Heart right ventricle (tissue), 16 donors: ENCODE data around the gene RPGRIP1. TPM values are rescaled to one million over a fixed set of nuclear protein-coding genes. Genes with fewer than 3 reads are reported as not detected.

Experiments used
- ATAC-seq, 8 donors: fragments of 200-7000 bp; cut with Tn5 transposase; one replicate each; pipeline ENCODE4 v1.9.1; 2020; ENCODE audit warnings: mild to moderate bottlenecking in 8 of 8, moderate library complexity in 8 of 8, moderate number of reproducible peaks in 1 of 8
- DNase-seq, 2 donors: peaks; one replicate each; pipeline ENCODE4 v3.0.0-alpha.2; 2020
- H3K27ac ChIP-seq, 10 donors: fragments of 200-600 bp; sonication (generic) in 2 of 10; one replicate each; pipeline versions ENCODE4 v1.5.0 to v1.8.0; 2020 to 2022; ENCODE audit warnings: mild to moderate bottlenecking in 3 of 10
- H3K27me3 ChIP-seq, 7 donors: fragments of 200-600 bp; one replicate each; pipeline ENCODE4 v1.8.0; 2021 to 2022; ENCODE audit warnings: mild to moderate bottlenecking in 2 of 7
- H3K36me3 ChIP-seq, 9 donors: fragments of 200-600 bp; sonication (generic) in 1 of 9; one replicate each; pipeline versions ENCODE4 v1.5.0 to v1.8.0; 2020 to 2022; ENCODE audit warnings: mild to moderate bottlenecking in 2 of 9
- H3K4me1 ChIP-seq, 9 donors: fragments of 200-600 bp; sonication (generic) in 1 of 9; one replicate each; pipeline versions ENCODE4 v1.5.0 to v1.8.0; 2020 to 2022; ENCODE audit warnings: mild to moderate bottlenecking in 4 of 9
- H3K4me3 ChIP-seq, 10 donors: fragments of 200-600 bp; sonication (generic) in 2 of 10; one replicate each; pipeline versions ENCODE4 v1.5.0 to v1.8.0; 2020 to 2022; ENCODE audit warnings: mild to moderate bottlenecking in 7 of 10, moderate library complexity in 2 of 10
- H3K9me3 ChIP-seq, 11 donors: fragments of 200-600 bp in 10 of 11; sonication (generic) in 2 of 11; one replicate each; pipeline versions ENCODE4 v1.5.0 to v1.8.0; 2013 to 2022; ENCODE audit warnings: mild to moderate bottlenecking in 2 of 11, control low read depth in 1 of 11, moderate library complexity in 1 of 11
- CTCF ChIP-seq, 9 donors: fragments of 200-600 bp; sonication (generic) in 2 of 9; IDR thresholded peaks; one replicate each; pipeline versions ENCODE4 v1.5.0 to v1.8.0; 2021 to 2022; ENCODE audit warnings: antibody characterized with exemption in 9 of 9, mild to moderate bottlenecking in 5 of 9, moderate library complexity in 1 of 9
- WGBS, 2 donors: extraction: QIAGEN DNeasy Blood & Tissue Kit; methylation state at CpG; one replicate each; pipeline ENCODE4 v1.1.7; 2013; ENCODE audit warnings: inconsistent platforms in 1 of 2; 5-methylcytosine and 5-hydroxymethylcytosine counted together
- intact Hi-C, 10 donors: fragments of 100-400 bp; cut with DNase I; formaldehyde crosslinking; loops; one replicate each; pipeline versions ENCODE4 v1.11.1 to v1.14.2; 2022
- polyA plus RNA-seq, 2 donors: library from polyadenylated mRNA; stranded (reverse); fragments of 200-250 nt; gene quantifications; one replicate each; pipeline ENCODE4 v1.2.3, GENCODE V29; 2013
- total RNA-seq, 10 donors: library from RNA; stranded (reverse); fragmentation: NEBNext Ultra II Directional in 3 of 10; extraction: Animal tissue kit (Norgen Biotek cat#: 25700) in 3 of 10; gene quantifications; one replicate each; pipeline versions ENCODE4 v1.2.1 to v1.2.4, GENCODE V29; 2021 to 2023
- donor health status: Arrhythmogenic right ventricular cardiomyopathy.
- donor health status: ischemic (EF 13 %, LVEDD 7.1; RV severe dilation, severe dysfunction).
- donor health status: healthy with polysubstance abuse.
- donor health status: DM: no; HTN: yes; CAD: no.
- donor health status: DM: no; HTN: no; CAD: no.
- donor health status: ischemic (EF 25% LVEDD 6.9; RV normal size, moderate dysfunction).
- donor health status: ischemic (EF 25% LVEDD 5.7; RV mildly dilated, moderate dysfunction).
- donor health status: healthy.
- donor health status: DM: yes; HTN: yes; CAD: no.
- donor health status: Ischemic cardiomyopathy.
- donor health status: ischemic (EF 35%, LVEDD 5.7; RV mildly dilated, moderate dysfunction).
- donor health status: nonischemic (EF 11% LVEDD 7.7; RV severe dilation, severe dysfunction).
- donor health status: DM: yes; HTN: yes; CAD: no.
- donor health status: PGD.
- donor health status: ischemic (EF 29% LVEDD 5.4; RV normal size, mild dysfunction).
- donor health status: nonischemic (EF 23%, LVEDD 6.1; RV moderate dilation, normal function).

The RPGRIP1 gene
- total and polyA plus RNA-seq, 12 donors = 0.12 to 0.85 (median 0.34) TPM; not detected in 1

- 58 to 69% methylated on average over 5 of the region's 5 CpGs for whole genome bisulfite sequencing, 2 donors
- intact Hi-C loops = loop anchor here in 1 of 10 donors (10.0 kb wide), 1 partner anchor 116 kb away; no protein-coding TSS in a partner anchor
- H3K27ac ChIP-seq = no peak overlapping the region
- no peak for DNase-seq
- TF ChIP-seq CTCF (IDR thresholded peaks at IDR 0.05) = no peak
- ATAC-seq = no peak
- H3K4me1 ChIP-seq = peaks cover 11 to 93% (median 88%) of the 10 kb centered on the region in 9 donors
- H3K36me3 ChIP-seq = peaks cover 0 to 100% (median 14%) of the 10 kb centered on the region in 9 donors
- H3K9me3 ChIP-seq = no peaks in the 10 kb centered on the region
- no peak overlapping the region for H3K4me3 ChIP-seq
- H3K27me3 ChIP-seq = no peaks in the 10 kb centered on the region
Measured at GRCh38 chr14:21258889-21259787, 20.7 kb upstream of the RPGRIP1 start.

GRCh38 chr14:21261824-21262223 is 18.1 kb upstream of the RPGRIP1 start:
- H3K4me3 ChIP-seq = no peak overlapping the region
- H3K36me3 ChIP-seq = peaks cover 0 to 100% (median 21%) of the 10 kb centered on the region in 9 donors
- no peak for TF ChIP-seq CTCF (IDR thresholded peaks at IDR 0.05)
- H3K4me1 ChIP-seq = peaks cover 12 to 96% (median 91%) of the 10 kb centered on the region in 9 donors
- 38 to 50% methylated on average over 1 of the region's 1 CpG for WGBS, 2 donors
- intact Hi-C loops = loop anchor here in 2 of 10 donors (10.0 kb wide), 1 partner anchor 123 kb away; the partner anchor contains the start of gene SUPT16H (in 2 of the 2)
- H3K9me3 ChIP-seq = no peaks in the 10 kb centered on the region
- ATAC-seq (no peak), DNase-seq (no peak)
- H3K27ac ChIP-seq = no peak overlapping the region
- no peaks in the 10 kb centered on the region for H3K27me3 ChIP-seq

GRCh38 chr14:21262410-21262809 is 17.5 kb upstream of the RPGRIP1 start:
- intact Hi-C loops = loop anchor here in 2 of 10 donors (10.0 kb wide), 1 partner anchor 122 kb away; the partner anchor contains the start of gene SUPT16H (in 2 of the 2)
- ATAC-seq = no peak
- Histone ChIP-seq H3K36me3 (peaks cover 0 to 99% (median 21%) of the 10 kb centered on the region in 9 donors), H3K9me3 (no peaks in the 10 kb centered on the region), H3K27me3 (no peaks in the 10 kb centered on the region), H3K27ac (no peak overlapping the region), H3K4me3 (no peak overlapping the region), H3K4me1 (peaks cover 11 to 96% (median 91%) of the 10 kb centered on the region in 9 donors)
- 45 to 64% methylated on average over 3 of the region's 3 CpGs for WGBS, 2 donors
- DNase-seq = no peak
- TF ChIP-seq CTCF (IDR thresholded peaks at IDR 0.05) = no peak

GRCh38 chr14:21263284-21264024 is 16.4 kb upstream of the RPGRIP1 start:
- H3K4me1 ChIP-seq = peaks cover 9 to 95% (median 89%) of the 10 kb centered on the region in 9 donors
- WGBS, 2 donors = 24 to 40% methylated on average over 5 of the region's 5 CpGs
- H3K27me3 ChIP-seq = no peaks in the 10 kb centered on the region
- ATAC-seq (no peak), DNase-seq (no peak)
- H3K9me3 ChIP-seq = no peaks in the 10 kb centered on the region
- H3K36me3 ChIP-seq = peaks cover 0 to 92% (median 21%) of the 10 kb centered on the region in 9 donors
- no peak for TF ChIP-seq CTCF (IDR thresholded peaks at IDR 0.05)
- H3K27ac ChIP-seq = peak overlapping the region in 2 of 10 donors; percentile 25 to 54
- intact Hi-C loops = loop anchor here in 2 of 10 donors (10.0 kb wide), 1 partner anchor 121 kb away; the partner anchor contains the start of gene SUPT16H (in 2 of the 2)
- peak overlapping the region in 2 of 10 donors; percentile 5 to 13 for H3K4me3 ChIP-seq
